HL-60/S4 treated with retinoic acid at 250 ng/mL for 4 days and 3 days (cell line): Measurements from ENCODE around the gene LMOD3.

Experiments
- in situ Hi-C: fragments of 300-500 bp; cut with MboI; formaldehyde crosslinking; loops from 2 replicates; pipeline ENCODE4 v1.7.0; 2022; ENCODE audit warnings: low sequenced_read_pairs

The LMOD3 gene

DNA sequence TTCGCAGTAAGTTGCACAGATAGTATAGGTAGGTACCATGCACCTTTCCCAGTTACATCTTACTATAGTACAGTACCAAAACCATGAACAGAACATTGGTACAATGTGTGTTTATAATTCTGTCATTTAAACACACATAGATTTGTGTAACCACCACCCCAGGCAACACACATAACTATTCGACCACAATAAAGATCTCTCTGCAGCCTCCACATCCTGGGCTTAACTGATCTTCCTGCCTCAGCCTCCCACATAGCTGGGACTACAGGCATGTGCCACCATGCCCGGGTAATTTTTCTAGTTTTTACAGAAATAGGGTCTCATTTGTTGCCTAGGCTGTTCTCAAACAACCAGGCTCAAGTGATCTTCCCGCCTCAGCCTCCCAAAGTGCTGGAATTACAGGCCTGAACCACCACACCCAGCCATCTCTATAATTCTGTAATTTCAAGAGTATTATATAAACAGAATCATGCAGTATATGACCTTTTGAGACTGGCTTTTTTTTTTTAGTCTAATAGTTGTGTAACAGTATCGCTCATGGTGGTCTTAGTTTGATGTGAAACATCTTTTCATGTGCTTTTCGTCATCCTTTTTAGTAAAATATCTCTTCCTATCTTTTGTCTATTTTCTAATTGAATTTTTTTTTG is 57.0 kb downstream of the LMOD3 start:
- in situ Hi-C loops = no loop called here

DNA sequence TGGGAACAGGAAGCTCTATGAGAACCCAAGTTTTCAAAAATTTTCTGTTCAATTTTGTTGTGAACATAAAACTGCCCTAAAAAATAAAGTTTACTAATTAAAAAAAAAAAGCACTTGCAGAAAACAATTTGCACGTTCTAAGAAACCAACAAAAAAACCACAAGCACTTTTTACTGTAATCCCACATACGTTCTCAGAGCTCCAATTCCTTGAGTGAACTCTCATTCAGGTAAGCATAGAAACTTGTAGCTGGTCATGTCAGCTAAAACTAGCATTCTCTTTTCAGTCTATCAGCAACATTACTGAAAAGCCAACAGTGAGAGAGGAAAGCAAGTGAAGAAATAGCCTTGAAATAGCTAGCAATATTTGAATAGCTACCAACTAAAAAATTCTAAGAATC is 58.8 kb downstream of the LMOD3 start:
- in situ Hi-C loops = no loop called here

DNA sequence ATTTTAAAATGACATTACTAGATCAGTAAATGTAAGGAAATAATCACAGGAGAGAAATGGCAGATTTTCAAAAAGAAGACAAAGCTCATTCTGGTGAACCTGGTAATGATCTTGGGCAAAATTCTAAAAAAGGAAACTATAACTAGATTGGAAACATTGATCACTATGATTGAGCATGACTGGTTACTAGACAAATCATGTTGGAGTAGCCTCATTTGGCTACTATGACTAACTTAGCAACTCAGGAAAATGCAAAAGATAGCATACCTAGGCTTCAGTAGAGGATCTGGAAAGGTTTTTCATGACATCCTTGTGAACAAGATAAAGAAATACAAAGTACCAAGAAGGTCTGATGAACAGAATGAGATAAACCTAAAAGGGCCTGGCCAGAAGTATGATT is 62.7 kb downstream of the LMOD3 start:
- in situ Hi-C loops = no loop called here

DNA sequence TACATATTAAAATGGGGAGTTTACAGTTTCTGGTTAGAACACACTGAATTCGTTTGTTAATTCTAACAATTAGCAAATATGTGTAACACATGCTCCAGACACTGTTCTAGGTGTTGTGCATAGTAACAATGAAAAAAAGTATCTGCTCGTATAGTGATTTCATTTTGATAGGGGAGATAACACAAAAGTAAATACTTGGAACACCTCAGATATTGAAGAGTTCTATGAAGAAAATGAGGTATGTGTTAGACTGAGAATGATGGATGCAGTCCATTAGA is 63.5 kb downstream of the LMOD3 start:
- in situ Hi-C loops = no loop called here

DNA sequence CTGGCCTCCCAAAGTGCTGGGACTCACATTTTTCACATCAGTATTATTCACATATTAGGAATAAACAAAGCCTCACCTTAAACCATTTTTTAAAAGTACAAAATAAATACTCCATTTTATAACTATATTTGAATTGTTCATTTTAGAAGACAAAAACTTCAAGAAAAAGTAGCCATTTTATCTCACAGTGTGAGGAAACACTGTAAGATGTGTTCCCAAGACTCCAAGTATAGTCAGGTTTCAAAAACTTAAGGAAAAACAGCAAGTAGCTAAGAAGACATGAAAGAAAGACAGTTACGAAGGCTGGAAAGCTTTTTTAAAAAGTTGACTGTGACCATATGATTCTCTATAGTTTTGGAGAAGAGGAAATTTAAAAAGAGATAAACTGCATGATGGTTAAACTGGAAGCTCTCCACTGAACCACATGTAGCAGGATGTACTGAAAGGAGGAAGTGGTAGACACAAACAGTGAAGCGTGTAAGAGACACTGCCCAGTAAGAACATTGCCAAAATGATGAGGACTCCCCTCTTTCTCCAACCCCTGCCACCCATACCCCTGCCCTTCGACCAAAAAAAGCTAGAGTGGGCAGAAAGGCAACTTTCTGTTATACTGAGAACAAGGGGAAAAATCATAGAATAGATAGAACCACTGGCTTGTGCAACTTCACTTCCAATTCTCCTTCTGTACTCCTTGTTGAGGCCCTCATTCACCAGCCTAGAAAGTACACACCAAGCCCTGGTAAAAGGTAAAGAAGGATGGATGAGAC is 64.0 kb downstream of the LMOD3 start:
- in situ Hi-C loops = no loop called here
